GM18502 (cell line): ENCODE results near the gene ZNF543.
A peak's percentile ranks its signal among the peaks of the same experiment; 100 is the strongest.
"Not testable (repeated sequence)": the region's sequence is repeated elsewhere in the genome, so short reads cannot be mapped to it uniquely, and the experiment has no call there.

Source experiments
- ATAC-seq: cut with Tn5 transposase; IDR thresholded peaks from one replicate; pipeline ENCODE4 v1.9.1; 2021; ENCODE audit warnings: mild to moderate bottlenecking; ENCODE audit not compliant: unreplicated experiment, poor library complexity

The ZNF543 gene

GRCh38 chr19:57320180-57321084 lies at the start of gene ZNF543:
Gene ZNF543, plus strand, starts transcription at chr19:57320472. Its CDS starts 382 bp downstream, at chr19:57320854.
- peak; percentile 97 for ATAC-seq

GRCh38 chr19:57271280-57271679 lies 49.0 kb upstream of the ZNF543 start:
- ATAC-seq = no peak

GRCh38 chr19:57273014-57273413 lies 47.3 kb upstream of the ZNF543 start:
- ATAC-seq = no peak

- ATAC-seq = no peak
Observed at GRCh38 chr19:57276430-57276829, 43.8 kb upstream of the ZNF543 start.

- ATAC-seq = not testable (repeated sequence)
Observed at GRCh38 chr19:57278481-57278880, 41.8 kb upstream of the ZNF543 start.

- peak; percentile 66 for ATAC-seq
Observed at GRCh38 chr19:57279418-57280164, 40.7 kb upstream of the ZNF543 start.

- ATAC-seq = peak; percentile 71
Observed at GRCh38 chr19:57280165-57280961, 39.9 kb upstream of the ZNF543 start, which contains the start of gene ZNF460. Gene ZNF460, plus strand, starts transcription at chr19:57280485. Its CDS starts 322 bp downstream, at chr19:57280807.

- no peak for ATAC-seq
Observed at GRCh38 chr19:57280962-57281400, 39.3 kb upstream of the ZNF543 start.

GRCh38 chr19:57282011-57282643 lies 38.1 kb upstream of the ZNF543 start:
- ATAC-seq = no peak

GRCh38 chr19:57288373-57288772 lies 31.9 kb upstream of the ZNF543 start:
- no peak for ATAC-seq

GRCh38 chr19:57290970-57291369 lies 29.3 kb upstream of the ZNF543 start:
- no peak for ATAC-seq

GRCh38 chr19:57292547-57292946 lies 27.7 kb upstream of the ZNF543 start:
- ATAC-seq = no peak

- ATAC-seq = no peak
Observed at GRCh38 chr19:57293719-57294118, 26.6 kb upstream of the ZNF543 start.

GRCh38 chr19:57302020-57302465 lies 18.2 kb upstream of the ZNF543 start:
- ATAC-seq = no peak

GRCh38 chr19:57302727-57303401 lies 17.4 kb upstream of the ZNF543 start:
- no peak for ATAC-seq

- ATAC-seq = no peak
Observed at GRCh38 chr19:57305056-57305455, 15.2 kb upstream of the ZNF543 start.

GRCh38 chr19:57308514-57308913 lies 11.8 kb upstream of the ZNF543 start:
- no peak for ATAC-seq

- ATAC-seq = no peak
Observed at GRCh38 chr19:57310792-57311191, 9.5 kb upstream of the ZNF543 start.

- no peak for ATAC-seq
Observed at GRCh38 chr19:57314146-57314545, 6.1 kb upstream of the ZNF543 start.
